IPS-11a (cell line): Measurements from ENCODE around the gene TNS1.

Source experiments
- H3K4me3 ChIP-seq: one replicate; pipeline ENCODE4 v1.5.1; 2013; ENCODE audit warnings: low read depth, low read length, control low read depth

The TNS1 gene

GRCh38 chr2:217802876-217803652 lies 199.7 kb downstream of the TNS1 start:
- H3K4me3 ChIP-seq: no peak overlapping the region

GRCh38 chr2:217802266-217802665 lies 200.5 kb downstream of the TNS1 start:
- H3K4me3 ChIP-seq: no peak overlapping the region

GRCh38 chr2:217801711-217802110 lies 201.1 kb downstream of the TNS1 start:
- no peak overlapping the region for H3K4me3 ChIP-seq

GRCh38 chr2:217801115-217801531 lies 201.7 kb downstream of the TNS1 start:
- no peak overlapping the region for H3K4me3 ChIP-seq

- H3K4me3 ChIP-seq: no peak overlapping the region
Observed at GRCh38 chr2:217800433-217801114, 202.2 kb downstream of the TNS1 start.

GRCh38 chr2:217799563-217800432 lies 203.0 kb downstream of the TNS1 start:
- no peak overlapping the region for H3K4me3 ChIP-seq

GRCh38 chr2:217798743-217799562 lies 203.8 kb downstream of the TNS1 start:
- H3K4me3 ChIP-seq: no peak overlapping the region

GRCh38 chr2:217798191-217798590 lies 204.6 kb downstream of the TNS1 start:
- H3K4me3 ChIP-seq: no peak overlapping the region

GRCh38 chr2:217797661-217798069 lies 205.1 kb downstream of the TNS1 start:
- H3K4me3 ChIP-seq: no peak overlapping the region

- H3K4me3 ChIP-seq: no peak overlapping the region
Observed at GRCh38 chr2:217797165-217797564, 205.6 kb downstream of the TNS1 start.

GRCh38 chr2:217795706-217796465 lies 206.9 kb downstream of the TNS1 start:
- H3K4me3 ChIP-seq: no peak overlapping the region

- H3K4me3 ChIP-seq: no peak overlapping the region
Observed at GRCh38 chr2:217795067-217795466, 207.7 kb downstream of the TNS1 start.

GRCh38 chr2:217794133-217794986 lies 208.4 kb downstream of the TNS1 start:
- no peak overlapping the region for H3K4me3 ChIP-seq

- no peak overlapping the region for H3K4me3 ChIP-seq
Observed at GRCh38 chr2:217793566-217794132, 209.1 kb downstream of the TNS1 start.

GRCh38 chr2:217792626-217793527 lies 209.9 kb downstream of the TNS1 start:
- H3K4me3 ChIP-seq: no peak overlapping the region

GRCh38 chr2:217791551-217791950 lies 211.2 kb downstream of the TNS1 start:
- no peak overlapping the region for H3K4me3 ChIP-seq

GRCh38 chr2:217790681-217791392 lies 212.0 kb downstream of the TNS1 start:
- H3K4me3 ChIP-seq: no peak overlapping the region
